Gastrocnemius medialis (tissue), 4 donors: Measurements from ENCODE around the gene TSPAN9. TPM values are rescaled to one million over a fixed set of nuclear protein-coding genes. Genes with fewer than 3 reads are reported as not detected.

Experiments
- ATAC-seq, 2 donors: fragments of 150-250 bp; one replicate each; pipeline ENCODE4 v1.9.1; 2016
- DNase-seq, 2 donors: peaks; one replicate each; pipeline ENCODE4 v3.0.0-alpha.2; 2019
- H3K27ac ChIP-seq, 4 donors: fragments of 200-600 bp; sonication (generic); 1 replicate in 1 of 4; 2 replicates in 3 of 4; pipeline ENCODE4 v1.5.1; 2016 to 2018; ENCODE audit warnings: mild to moderate bottlenecking in 2 of 4, moderate library complexity in 1 of 4
- H3K27me3 ChIP-seq, 3 donors: fragments of 200-600 bp; sonication (generic) in 2 of 3; 1 replicate in 1 of 3; 2 replicates in 2 of 3; pipeline versions ENCODE4 v1.5.1 to v1.6.0; 2016 to 2019; ENCODE audit warnings: mild to moderate bottlenecking in 1 of 3, moderate library complexity in 1 of 3
- H3K36me3 ChIP-seq, 2 donors: fragments of 200-600 bp; sonication (generic) in 1 of 2; one replicate each; pipeline ENCODE4 v1.5.1; 2017 to 2018
- H3K4me1 ChIP-seq, 2 donors: fragments of 200-600 bp; sonication (generic) in 1 of 2; one replicate each; pipeline ENCODE4 v1.5.1; 2016 to 2017; ENCODE audit warnings: mild to moderate bottlenecking in 2 of 2
- H3K4me3 ChIP-seq, 4 donors: fragments of 200-600 bp; sonication (generic) in 3 of 4; 1 replicate in 1 of 4; 2 replicates in 3 of 4; pipeline ENCODE4 v1.5.1; 2016 to 2019; ENCODE audit warnings: mild to moderate bottlenecking in 2 of 4
- H3K9me3 ChIP-seq, 3 donors: fragments of 200-600 bp; sonication (generic) in 2 of 3; 1 replicate in 1 of 3; 2 replicates in 2 of 3; pipeline ENCODE4 v1.5.1; 2016 to 2019
- POLR2A ChIP-seq, 2 donors: fragments of 450-650 bp; IDR thresholded peaks; one replicate each; pipeline ENCODE4 v1.6.1; 2017; ENCODE audit warnings: antibody characterized with exemption in 2 of 2, mild to moderate bottlenecking in 2 of 2, moderate library complexity in 2 of 2
- in situ Hi-C, 4 donors: fragments of 200-750 bp; cut with MboI; loops; one replicate each; pipeline versions ENCODE4 v1.15.0 to v1.8.0; 2017; ENCODE audit warnings: low sequenced_read_pairs in 4 of 4
- intact Hi-C: fragments of 100-400 bp; cut with DNase I; formaldehyde crosslinking; loops from one replicate; pipeline ENCODE4 v1.15.1; 2023; ENCODE audit warnings: low total_unique reads
- total RNA-seq, 4 donors: library from RNA; depleted of rRNA; stranded (reverse); fragments of >200 nt; gene quantifications; one replicate each; pipeline versions ENCODE4 v1.1.0 to v1.2.3, GENCODE V29; 2016
- TF ChIP-seq, protein P1 (sequence below), 5 experiments: fragments of 450-650 bp in 3 of 5; fragments of 200-600 bp in 2 of 5; sonication (generic) in 2 of 5; IDR thresholded peaks in 4 of 5; conservative IDR thresholded peaks in 1 of 5; 1 replicate in 4 of 5; 2 replicates in 1 of 5; pipeline ENCODE4 v1.5.1; 2016 to 2019; ENCODE audit warnings: antibody characterized with exemption in 5 of 5, mild to moderate bottlenecking in 3 of 5, moderate library complexity in 3 of 5

Gene TSPAN9, protein sequence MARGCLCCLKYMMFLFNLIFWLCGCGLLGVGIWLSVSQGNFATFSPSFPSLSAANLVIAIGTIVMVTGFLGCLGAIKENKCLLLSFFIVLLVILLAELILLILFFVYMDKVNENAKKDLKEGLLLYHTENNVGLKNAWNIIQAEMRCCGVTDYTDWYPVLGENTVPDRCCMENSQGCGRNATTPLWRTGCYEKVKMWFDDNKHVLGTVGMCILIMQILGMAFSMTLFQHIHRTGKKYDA
- total RNA-seq, result 1 to 10 TPM; 4.7 to 9.4 (median 7.4) TPM

DNA sequence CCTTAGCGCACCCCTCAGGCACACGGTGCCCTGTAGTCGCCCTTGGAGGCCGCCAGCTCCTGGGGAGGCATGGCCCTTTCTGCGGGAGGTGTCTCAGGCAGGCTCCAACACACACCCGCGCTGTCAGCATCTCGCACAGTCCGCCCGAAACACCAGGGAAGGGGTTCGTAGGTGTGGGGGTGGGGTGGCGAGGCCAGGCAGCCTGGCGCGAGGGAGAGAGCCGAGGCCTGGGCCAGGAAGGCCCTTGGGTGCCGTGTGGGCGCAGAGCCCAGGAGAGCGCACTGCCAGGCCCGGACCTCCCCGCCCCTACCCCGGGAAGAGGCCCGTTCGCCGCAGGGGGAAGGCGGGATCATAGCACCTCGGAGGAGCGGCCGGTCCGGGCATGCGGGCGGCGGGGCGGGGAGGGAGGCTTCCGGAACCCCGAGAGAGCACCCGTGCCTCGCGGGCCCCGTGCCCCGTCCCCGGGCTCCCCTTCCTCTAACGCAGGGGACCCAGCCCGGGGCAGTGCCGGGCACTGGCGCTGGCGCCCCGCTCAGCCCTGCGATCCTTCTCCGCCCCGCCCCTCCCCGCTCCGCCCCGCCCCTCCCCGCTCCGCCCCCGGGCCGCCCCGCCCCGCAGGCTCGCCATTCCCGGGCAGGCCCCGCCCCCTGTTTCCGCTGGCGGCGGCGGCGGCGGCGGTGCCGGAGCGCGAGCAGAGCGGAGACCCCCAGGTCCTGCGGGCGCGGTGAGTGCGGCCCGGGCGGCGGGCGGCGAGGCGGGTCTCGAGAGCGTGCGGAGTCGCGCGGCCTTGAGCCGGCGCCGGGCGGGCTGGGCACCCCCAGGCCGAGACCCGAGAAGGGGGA lies at the start of gene TSPAN9:
TSPAN9 (plus strand) TSS at position 650 of the 842 bp plus-strand sequence. CDS start 123,815 bp downstream, outside the sequence.
- intact Hi-C loops (no loop called here), in situ Hi-C loops (loop anchor here (10.0 kb wide), 3 partner anchors 58 to 198 kb away; no protein-coding TSS in a partner anchor)
- peaks cover 13 to 28% of the 10 kb centered on the region in 2 donors for H3K4me1 ChIP-seq

DNA sequence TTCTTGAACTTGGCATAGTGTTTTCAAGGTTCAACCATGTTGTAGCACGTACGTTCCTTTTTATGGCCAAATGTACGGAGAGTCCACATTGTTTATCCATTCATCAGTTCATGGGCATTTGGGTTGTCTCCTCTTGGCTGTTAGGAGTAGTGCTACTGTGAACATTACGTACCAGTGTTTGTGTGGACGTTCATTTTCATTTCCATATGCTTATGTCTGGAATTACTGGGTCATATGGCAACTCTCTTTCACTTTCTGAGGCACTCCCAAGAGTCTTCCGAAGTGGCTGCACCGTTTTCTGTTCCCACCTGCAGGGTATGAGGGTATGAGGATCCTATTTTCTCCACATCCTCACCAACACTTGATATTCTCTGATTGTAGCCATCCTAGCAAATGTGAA lies 49.1 kb upstream of the TSPAN9 start:
- no peaks in the 10 kb centered on the region for H3K27me3 ChIP-seq
- peaks cover 0 to 34% of the 10 kb centered on the region in 2 donors for H3K36me3 ChIP-seq
- DNase-seq, result no peak
- H3K27ac ChIP-seq, result no peak overlapping the region
- peaks cover 15 to 23% of the 10 kb centered on the region in 2 donors for H3K4me1 ChIP-seq
- intact Hi-C loops (no loop called here), in situ Hi-C loops (loop anchor here in 1 of 4 donors (25.0 kb wide), 1 partner anchor 141 kb away; the partner anchor contains the start of genes FOXM1, RHNO1 and TULP3)
- ATAC-seq, result no peak
- TF ChIP-seq, protein P1, sequence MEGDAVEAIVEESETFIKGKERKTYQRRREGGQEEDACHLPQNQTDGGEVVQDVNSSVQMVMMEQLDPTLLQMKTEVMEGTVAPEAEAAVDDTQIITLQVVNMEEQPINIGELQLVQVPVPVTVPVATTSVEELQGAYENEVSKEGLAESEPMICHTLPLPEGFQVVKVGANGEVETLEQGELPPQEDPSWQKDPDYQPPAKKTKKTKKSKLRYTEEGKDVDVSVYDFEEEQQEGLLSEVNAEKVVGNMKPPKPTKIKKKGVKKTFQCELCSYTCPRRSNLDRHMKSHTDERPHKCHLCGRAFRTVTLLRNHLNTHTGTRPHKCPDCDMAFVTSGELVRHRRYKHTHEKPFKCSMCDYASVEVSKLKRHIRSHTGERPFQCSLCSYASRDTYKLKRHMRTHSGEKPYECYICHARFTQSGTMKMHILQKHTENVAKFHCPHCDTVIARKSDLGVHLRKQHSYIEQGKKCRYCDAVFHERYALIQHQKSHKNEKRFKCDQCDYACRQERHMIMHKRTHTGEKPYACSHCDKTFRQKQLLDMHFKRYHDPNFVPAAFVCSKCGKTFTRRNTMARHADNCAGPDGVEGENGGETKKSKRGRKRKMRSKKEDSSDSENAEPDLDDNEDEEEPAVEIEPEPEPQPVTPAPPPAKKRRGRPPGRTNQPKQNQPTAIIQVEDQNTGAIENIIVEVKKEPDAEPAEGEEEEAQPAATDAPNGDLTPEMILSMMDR (IDR thresholded peaks at IDR 0.05 in 4 of 5, conservative IDR thresholded peaks at IDR 0.05 in 1 of 5), result no peak
- no peak for TF ChIP-seq POLR2A (IDR thresholded peaks at IDR 0.05)
- H3K4me3 ChIP-seq, result no peak overlapping the region
- no peaks in the 10 kb centered on the region for H3K9me3 ChIP-seq

More for the DNA sequence above, at the start of gene TSPAN9:
- Histone ChIP-seq H3K27ac (peak within 1 kb of the TSS; percentile 87 to 93 (median 89)), H3K9me3 (no peaks in the 10 kb centered on the region), H3K4me3 (peak within 1 kb of the TSS; percentile 76 to 87 (median 86)), H3K27me3 (no peaks in the 10 kb centered on the region), H3K36me3 (no peaks in the 10 kb centered on the region)
- DNase-seq (peak; percentile 46 to 60), ATAC-seq (peak; percentile 84 to 88)
- TF ChIP-seq, protein P1 (IDR thresholded peaks at IDR 0.05 in 4 of 5, conservative IDR thresholded peaks at IDR 0.05 in 1 of 5), result no peak
- TF ChIP-seq POLR2A (IDR thresholded peaks at IDR 0.05), result peak; percentile 71 to 81

DNA sequence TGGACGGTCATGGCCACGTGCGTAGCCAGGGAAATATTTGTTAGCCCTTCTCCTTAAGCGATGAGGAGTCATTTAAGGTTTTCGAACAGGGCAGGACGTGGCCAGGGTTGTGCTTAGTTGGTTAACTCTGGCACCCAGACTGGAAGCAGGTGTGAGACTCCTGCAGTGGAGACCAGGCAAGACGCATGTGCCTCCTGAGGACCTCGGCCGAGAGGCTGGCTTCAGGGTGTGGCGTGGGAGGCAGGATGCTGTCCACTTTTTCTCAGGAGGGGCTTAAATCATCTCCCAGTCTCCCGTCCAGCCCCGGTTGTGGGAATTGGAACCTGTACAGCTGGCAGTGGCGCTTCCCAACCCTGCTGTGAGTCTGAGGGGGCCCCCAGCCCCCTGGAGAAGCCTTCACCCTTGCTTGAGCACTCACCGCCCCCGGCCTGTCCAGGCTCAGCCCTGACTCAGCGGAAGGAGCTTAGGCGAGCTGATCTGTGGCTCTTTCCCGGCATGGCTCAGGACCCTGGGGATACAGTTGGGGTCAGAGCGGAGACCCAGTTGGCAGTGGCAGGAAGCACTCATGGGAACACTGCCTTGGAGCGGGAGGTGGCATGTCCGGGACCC lies 46.3 kb upstream of the TSPAN9 start:
- no peaks in the 10 kb centered on the region for H3K9me3 ChIP-seq
- peak overlapping the region in 3 of 4 donors; percentile 78 to 95 (median 91) for H3K27ac ChIP-seq
- no peaks in the 10 kb centered on the region for H3K27me3 ChIP-seq
- in situ Hi-C loops, result loop anchor here in 3 of 4 donors (5.0 to 25.0 kb wide), 5 partner anchors 74 to 176 kb away; partner anchors contain the start of genes TEAD4 (in 2 of the 3), FOXM1 (in 1 of the 3), RHNO1 (in 1 of the 3) and TEX52 (in 1 of the 3)
- intact Hi-C loops, result no loop called here
- H3K4me1 ChIP-seq, result peaks cover 24 to 36% of the 10 kb centered on the region in 2 donors
- TF ChIP-seq, protein P1 (IDR thresholded peaks at IDR 0.05 in 4 of 5, conservative IDR thresholded peaks at IDR 0.05 in 1 of 5), result no peak
- no peak for TF ChIP-seq POLR2A (IDR thresholded peaks at IDR 0.05)
- DNase-seq (no peak), ATAC-seq (no peak)
- no peak overlapping the region for H3K4me3 ChIP-seq
- H3K36me3 ChIP-seq, result peaks cover 0 to 29% of the 10 kb centered on the region in 2 donors

DNA sequence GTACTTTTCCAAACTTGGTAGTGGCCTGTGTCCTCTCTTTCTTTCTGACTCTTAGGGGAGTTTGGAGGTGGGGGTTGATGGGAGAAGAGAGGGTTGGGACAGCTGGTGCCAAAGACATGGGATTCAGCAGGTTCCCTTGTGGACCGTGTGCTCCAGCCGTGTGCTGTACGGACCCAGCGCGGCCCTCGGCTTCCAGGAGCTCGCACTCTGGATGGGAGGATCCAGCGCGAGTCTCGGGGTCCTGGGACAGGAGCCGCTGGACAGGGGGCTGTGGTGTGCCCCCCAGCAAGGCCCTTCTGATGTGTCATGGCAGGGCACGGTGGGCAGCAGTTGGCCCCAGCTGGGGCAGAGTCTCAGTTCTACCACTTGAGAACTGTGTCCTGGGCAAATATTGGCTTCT lies 45.0 kb upstream of the TSPAN9 start:
- intact Hi-C loops, result no loop called here
- Histone ChIP-seq H3K36me3 (peaks cover 0 to 19% of the 10 kb centered on the region in 2 donors), H3K4me3 (no peak overlapping the region), H3K27me3 (no peaks in the 10 kb centered on the region), H3K4me1 (peaks cover 24 to 36% of the 10 kb centered on the region in 2 donors), H3K27ac (peak overlapping the region; percentile 78 to 95 (median 91)), H3K9me3 (no peaks in the 10 kb centered on the region)
- DNase-seq (no peak), ATAC-seq (no peak)
- no peak for TF ChIP-seq POLR2A (IDR thresholded peaks at IDR 0.05)
- TF ChIP-seq, protein P1 (IDR thresholded peaks at IDR 0.05 in 4 of 5, conservative IDR thresholded peaks at IDR 0.05 in 1 of 5), result no peak
- in situ Hi-C loops, result loop anchor here in 3 of 4 donors (5.0 to 25.0 kb wide), 5 partner anchors 75 to 177 kb away; partner anchors contain the start of genes TEAD4 (in 2 of the 3), FOXM1 (in 1 of the 3), RHNO1 (in 1 of the 3) and TEX52 (in 1 of the 3)
